ENCODE results near the gene VLDLR.

The VLDLR gene

GRCh38 chr9:2634153-2634552, 12.6 kb downstream of the VLDLR start:
- Histone ChIP-seq H3K36me3 (no peaks in the 10 kb centered on the region), H3K4me3 (ENCODE audit: low read depth, low read length) (no peak overlapping the region), H3K9me3 (no peaks in the 10 kb centered on the region), H3K27me3 (no peaks in the 10 kb centered on the region), H3K4me1 (no peaks in the 10 kb centered on the region)
- DNase-seq: no peak
- TF ChIP-seq CTCF (IDR thresholded peaks at IDR 0.05; ENCODE audit: low read depth, low read length): no peak

GRCh38 chr9:2634818-2635217, 13.2 kb downstream of the VLDLR start:
- Histone ChIP-seq H3K4me3 (ENCODE audit: low read depth, low read length) (no peak overlapping the region), H3K4me1 (no peaks in the 10 kb centered on the region), H3K9me3 (no peaks in the 10 kb centered on the region), H3K27me3 (no peaks in the 10 kb centered on the region), H3K36me3 (peaks cover 5% of the 10 kb centered on the region; the same call in 1 of the 2 replicates)
- DNase-seq: no peak
- TF ChIP-seq CTCF (IDR thresholded peaks at IDR 0.05; ENCODE audit: low read depth, low read length): no peak

GRCh38 chr9:2635922-2636321, 14.3 kb downstream of the VLDLR start:
- DNase-seq: no peak
- Histone ChIP-seq H3K4me1 (no peaks in the 10 kb centered on the region), H3K36me3 (peaks cover 11% of the 10 kb centered on the region), H3K4me3 (ENCODE audit: low read depth, low read length) (no peak overlapping the region), H3K27me3 (no peaks in the 10 kb centered on the region), H3K9me3 (no peaks in the 10 kb centered on the region)
- TF ChIP-seq CTCF (IDR thresholded peaks at IDR 0.05; ENCODE audit: low read depth, low read length): no peak

- H3K4me3 ChIP-seq (ENCODE audit: low read depth, low read length): no peak overlapping the region
- no peaks in the 10 kb centered on the region for H3K4me1 ChIP-seq
- no peak for DNase-seq
- no peak for TF ChIP-seq CTCF (IDR thresholded peaks at IDR 0.05; ENCODE audit: low read depth, low read length)
- H3K36me3 ChIP-seq: peaks cover 11% of the 10 kb centered on the region
- no peaks in the 10 kb centered on the region for H3K9me3 ChIP-seq
- no peaks in the 10 kb centered on the region for H3K27me3 ChIP-seq
These were observed 15.8 kb downstream of the VLDLR start for GRCh38 chr9:2637390-2637789.

GRCh38 chr9:2638871-2639673, 17.5 kb downstream of the VLDLR start:
- Histone ChIP-seq H3K27me3 (no peaks in the 10 kb centered on the region), H3K4me1 (no peaks in the 10 kb centered on the region), H3K36me3 (peaks cover 15% of the 10 kb centered on the region), H3K9me3 (no peaks in the 10 kb centered on the region), H3K4me3 (ENCODE audit: low read depth, low read length) (no peak overlapping the region)
- no peak for DNase-seq
- TF ChIP-seq CTCF (IDR thresholded peaks at IDR 0.05; ENCODE audit: low read depth, low read length): no peak

- no peak for TF ChIP-seq CTCF (IDR thresholded peaks at IDR 0.05; ENCODE audit: low read depth, low read length)
- Histone ChIP-seq H3K9me3 (no peaks in the 10 kb centered on the region), H3K36me3 (peaks cover 17% of the 10 kb centered on the region), H3K4me1 (no peaks in the 10 kb centered on the region), H3K27me3 (no peaks in the 10 kb centered on the region), H3K4me3 (ENCODE audit: low read depth, low read length) (no peak overlapping the region)
- no peak for DNase-seq
These were observed 18.2 kb downstream of the VLDLR start for GRCh38 chr9:2639786-2640185.
